GM13976 (cell line): Measurements from ENCODE around the gene YTHDF1.

Source experiments
- DNase-seq: peaks from one replicate; pipeline ENCODE4 v3.0.0; 2012; ENCODE audit warnings: low spot score
- in situ Hi-C: fragments of 300-500 bp; cut with MboI; formaldehyde crosslinking; loops from one replicate; pipeline ENCODE4 v1.12.0; 2022; ENCODE audit warnings: low sequenced_read_pairs, mixed read lengths, inconsistent platforms; ENCODE audit not compliant: unreplicated experiment
- TF ChIP-seq, protein P1 (sequence below): IDR thresholded peaks from 2 replicates; pipeline ENCODE4 v1.5.1; 2012; ENCODE audit warnings: borderline replicate concordance, mild to moderate bottlenecking; ENCODE audit not compliant: insufficient read depth; ENCODE audit errors: extremely low read depth, missing control alignments, control extremely low read depth

Gene YTHDF1

GRCh38 chr20:63216041-63216848 lies at the start of gene YTHDF1:
Gene YTHDF1, minus strand, starts transcription at chr20:63216131. Its CDS starts 239 bp downstream, at chr20:63215892.
- DNase-seq = peak; percentile 100
- TF ChIP-seq, protein P1, sequence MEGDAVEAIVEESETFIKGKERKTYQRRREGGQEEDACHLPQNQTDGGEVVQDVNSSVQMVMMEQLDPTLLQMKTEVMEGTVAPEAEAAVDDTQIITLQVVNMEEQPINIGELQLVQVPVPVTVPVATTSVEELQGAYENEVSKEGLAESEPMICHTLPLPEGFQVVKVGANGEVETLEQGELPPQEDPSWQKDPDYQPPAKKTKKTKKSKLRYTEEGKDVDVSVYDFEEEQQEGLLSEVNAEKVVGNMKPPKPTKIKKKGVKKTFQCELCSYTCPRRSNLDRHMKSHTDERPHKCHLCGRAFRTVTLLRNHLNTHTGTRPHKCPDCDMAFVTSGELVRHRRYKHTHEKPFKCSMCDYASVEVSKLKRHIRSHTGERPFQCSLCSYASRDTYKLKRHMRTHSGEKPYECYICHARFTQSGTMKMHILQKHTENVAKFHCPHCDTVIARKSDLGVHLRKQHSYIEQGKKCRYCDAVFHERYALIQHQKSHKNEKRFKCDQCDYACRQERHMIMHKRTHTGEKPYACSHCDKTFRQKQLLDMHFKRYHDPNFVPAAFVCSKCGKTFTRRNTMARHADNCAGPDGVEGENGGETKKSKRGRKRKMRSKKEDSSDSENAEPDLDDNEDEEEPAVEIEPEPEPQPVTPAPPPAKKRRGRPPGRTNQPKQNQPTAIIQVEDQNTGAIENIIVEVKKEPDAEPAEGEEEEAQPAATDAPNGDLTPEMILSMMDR = no peak
- in situ Hi-C loops = no loop called here

DNA sequence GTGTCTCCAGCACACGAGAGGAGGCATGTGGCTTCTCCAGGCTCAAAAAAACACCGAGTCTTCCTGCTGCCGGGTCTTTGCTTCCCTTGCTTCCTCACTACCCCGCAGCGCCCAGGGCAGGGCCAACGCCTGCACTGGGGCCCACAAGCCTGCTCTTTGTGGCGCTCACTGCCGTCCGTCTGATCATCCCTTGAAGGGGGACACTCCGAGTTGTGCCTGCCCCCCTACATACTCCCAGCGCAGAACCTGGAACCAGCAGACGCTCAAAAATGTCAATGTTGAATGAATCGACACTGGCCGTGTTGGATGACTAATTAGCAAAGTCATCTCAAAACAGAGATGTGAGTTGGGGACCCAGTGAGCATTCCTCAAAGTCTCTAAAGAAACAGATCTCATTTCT lies 48.6 kb upstream of the YTHDF1 start:
- TF ChIP-seq, protein P1 = no peak
- in situ Hi-C loops = no loop called here
- DNase-seq = no peak

GRCh38 chr20:63264000-63264399 lies 48.1 kb upstream of the YTHDF1 start:
- in situ Hi-C loops = no loop called here
- DNase-seq = no peak
- TF ChIP-seq, protein P1 = no peak

DNA sequence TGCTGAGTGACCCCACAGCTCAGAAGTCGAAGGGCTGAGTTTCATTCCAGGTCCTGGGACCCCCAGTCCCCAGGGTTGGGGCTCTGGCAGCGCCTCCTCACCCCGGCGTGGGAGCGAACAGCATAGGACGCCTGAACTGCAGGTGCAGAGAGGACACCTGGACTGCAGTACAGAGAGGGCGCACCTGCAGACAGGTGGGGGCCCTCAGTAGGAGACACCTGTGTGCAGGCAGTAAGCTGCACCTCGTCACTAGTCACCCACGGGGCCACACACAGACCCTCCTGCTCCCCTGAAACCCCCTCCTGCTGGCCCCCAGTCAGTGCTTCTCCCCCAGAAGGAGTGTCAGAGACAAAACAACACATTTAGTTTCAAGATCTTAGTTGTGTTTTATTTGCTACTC lies 46.9 kb upstream of the YTHDF1 start:
- TF ChIP-seq, protein P1 = no peak
- in situ Hi-C loops = no loop called here
- no peak for DNase-seq

GRCh38 chr20:63261795-63262528 lies 46.0 kb upstream of the YTHDF1 start:
- in situ Hi-C loops = no loop called here
- DNase-seq = no peak
- TF ChIP-seq, protein P1 = no peak

DNA sequence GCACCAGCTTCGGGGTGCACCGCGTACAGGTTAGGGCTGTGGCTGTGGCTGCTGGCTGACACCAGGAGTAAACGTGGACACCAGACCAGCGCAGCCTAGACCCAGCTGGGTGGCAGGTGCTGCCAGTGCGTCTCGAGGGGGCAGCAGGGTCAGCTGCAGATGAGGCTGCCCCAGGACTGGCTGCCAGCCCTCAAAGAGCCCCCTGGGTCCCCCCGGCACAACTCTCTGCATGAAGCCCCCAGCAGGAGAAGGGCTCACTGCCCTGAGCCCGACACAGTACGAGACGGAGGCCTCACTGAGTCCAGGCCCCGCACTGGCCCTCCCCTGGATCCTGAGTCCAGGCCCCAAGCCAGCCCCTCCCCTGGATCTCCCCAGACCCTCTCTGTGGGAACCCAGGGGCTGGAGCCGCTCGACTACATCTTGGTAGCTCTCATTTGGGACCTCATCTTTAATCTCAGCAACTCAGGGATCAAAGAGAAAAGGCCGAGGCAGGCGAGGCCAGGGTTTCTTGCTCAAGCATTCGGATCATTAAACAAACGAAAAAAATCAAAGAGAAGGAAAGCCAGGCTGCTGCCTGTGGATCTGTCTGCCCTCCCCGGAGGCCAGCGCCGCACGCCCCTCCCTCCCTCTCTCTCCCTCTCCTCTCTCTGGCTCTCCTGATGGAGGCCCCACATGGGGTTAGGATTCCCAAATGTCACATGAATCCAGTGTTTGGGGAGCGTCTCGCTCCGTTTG lies 45.3 kb upstream of the YTHDF1 start:
- in situ Hi-C loops = no loop called here
- DNase-seq = no peak
- TF ChIP-seq, protein P1 = no peak
